GM21825 (cell line): ENCODE measurements around the gene MYO18B.

ENCODE experiments used
- ATAC-seq: cut with Tn5 transposase; IDR thresholded peaks from one replicate; pipeline ENCODE4 v1.9.1; 2021; ENCODE audit warnings: mild to moderate bottlenecking, moderate library complexity; ENCODE audit not compliant: unreplicated experiment

Gene MYO18B

DNA sequence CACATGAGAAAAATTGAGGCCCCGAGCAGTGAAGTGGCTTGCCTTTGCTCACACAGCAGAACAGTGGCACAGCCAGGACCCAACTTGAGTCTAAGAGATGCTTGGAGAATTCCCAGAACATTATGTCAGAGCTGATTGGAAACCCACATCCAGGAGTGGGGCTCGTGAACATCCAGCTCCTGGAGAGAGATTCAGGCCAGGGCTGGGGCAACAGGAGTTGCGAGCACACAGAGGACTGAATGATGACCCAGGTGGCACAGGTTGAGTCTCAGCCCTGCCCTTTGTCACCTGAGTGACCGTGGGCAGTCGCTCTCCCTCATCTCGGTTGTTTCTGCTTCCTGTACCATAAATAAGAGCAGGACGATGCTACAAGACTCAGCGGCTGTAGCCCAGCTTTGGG, 102.6 kb downstream of the MYO18B start:
- ATAC-seq: no peak

DNA sequence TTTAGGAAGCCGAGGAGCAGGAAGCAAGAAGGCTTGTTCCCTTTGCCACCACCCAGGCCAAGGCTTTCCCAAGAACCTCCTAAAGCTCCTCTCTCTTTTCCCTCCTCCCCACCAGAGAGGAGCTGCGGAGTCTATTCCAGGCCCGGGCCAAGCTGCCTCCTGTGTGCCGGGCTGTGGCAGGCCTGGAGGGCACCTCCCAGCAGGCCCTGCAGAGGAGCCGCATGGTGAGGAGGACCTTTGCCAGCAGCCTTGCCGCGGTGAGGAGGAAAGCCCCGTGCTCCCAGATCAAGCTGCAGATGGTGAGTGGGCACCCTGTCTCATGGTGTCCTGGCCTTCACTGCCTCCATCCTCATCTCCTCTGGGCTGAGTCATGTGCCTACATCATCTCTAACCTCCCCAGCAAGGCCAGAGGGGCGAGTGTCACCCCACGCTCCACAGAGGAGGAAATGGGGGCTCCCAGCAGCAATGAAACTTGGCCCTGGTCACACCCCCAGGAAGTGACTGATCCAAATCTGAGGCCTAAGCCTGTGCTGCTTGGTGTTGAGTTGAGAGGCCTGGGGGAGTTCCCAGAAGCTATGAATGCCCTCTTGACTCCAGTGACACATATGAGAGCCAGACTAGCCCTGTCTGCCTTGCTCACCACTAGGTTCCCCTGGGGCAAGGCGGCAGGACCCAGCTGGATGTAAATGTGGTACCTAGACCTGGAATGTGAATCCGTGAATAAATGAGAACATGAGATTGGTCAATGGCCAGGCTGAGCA, 104.2 kb downstream of the MYO18B start:
- no peak for ATAC-seq

DNA sequence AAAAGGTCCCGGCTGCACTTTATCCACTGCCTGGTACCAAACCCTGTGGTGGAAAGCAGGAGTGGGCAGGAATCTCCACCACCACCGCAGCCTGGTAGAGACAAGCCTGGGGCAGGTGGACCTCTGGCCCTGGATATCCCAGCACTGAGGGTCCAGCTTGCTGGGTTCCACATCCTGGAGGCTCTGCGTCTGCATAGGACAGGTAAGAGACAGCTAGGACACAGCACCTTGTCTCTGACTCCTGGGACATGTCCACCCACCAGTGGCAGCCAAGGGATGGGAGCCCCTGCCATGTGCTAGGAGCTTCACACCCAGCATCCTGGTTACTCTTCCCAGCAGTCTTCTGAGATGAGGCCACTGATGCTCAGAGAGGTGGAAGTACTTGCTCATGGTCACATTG, 105.5 kb downstream of the MYO18B start:
- ATAC-seq: no peak

DNA sequence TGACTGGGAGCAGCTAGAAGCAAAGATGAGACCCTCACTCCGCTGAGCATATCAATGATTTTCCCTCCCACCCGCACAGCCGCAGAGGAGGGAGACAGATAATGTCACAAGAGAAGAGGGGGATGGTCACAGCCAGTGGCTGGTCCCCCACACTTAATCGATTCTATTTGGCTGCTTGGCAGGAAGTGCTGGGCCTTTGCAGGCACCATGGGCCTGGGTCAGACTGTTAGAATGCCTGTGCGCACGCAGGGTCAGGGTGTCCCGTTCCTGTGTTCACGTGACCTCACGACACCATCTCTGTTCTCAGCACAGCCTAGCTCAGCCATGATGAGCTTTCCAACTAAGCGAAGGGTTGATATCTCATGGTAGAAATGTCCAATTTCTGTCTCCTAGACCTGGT, 107.0 kb downstream of the MYO18B start:
- no peak for ATAC-seq

GRCh38 chr22:25849522-25849921, 107.5 kb downstream of the MYO18B start:
- ATAC-seq: no peak

DNA sequence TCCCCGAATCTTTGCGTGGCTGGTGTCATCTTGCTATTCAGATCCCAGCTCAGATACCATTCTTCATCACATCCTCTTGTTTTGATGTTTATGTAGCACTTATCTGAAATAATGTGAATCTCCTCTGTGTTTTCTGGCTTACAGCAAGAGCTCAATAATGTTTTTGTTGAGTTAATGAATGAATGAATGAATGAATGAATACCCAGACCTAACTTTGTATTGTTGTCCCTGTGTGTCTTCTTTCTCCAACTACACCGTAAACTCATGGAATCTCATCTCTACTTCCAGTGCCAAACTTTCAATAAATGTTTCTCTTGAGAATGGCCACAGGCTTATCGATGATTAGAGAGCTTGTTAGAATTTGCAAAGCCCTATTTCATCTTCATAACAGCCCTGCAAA, 110.2 kb downstream of the MYO18B start:
- ATAC-seq: no peak

GRCh38 chr22:25853078-25853477, 111.1 kb downstream of the MYO18B start:
- ATAC-seq: no peak

- no peak for ATAC-seq
Observed at GRCh38 chr22:25853501-25854284, 111.7 kb downstream of the MYO18B start.

GRCh38 chr22:25869771-25870170, 127.8 kb downstream of the MYO18B start:
- ATAC-seq: no peak

GRCh38 chr22:25874327-25874726, 132.3 kb downstream of the MYO18B start:
- no peak for ATAC-seq

DNA sequence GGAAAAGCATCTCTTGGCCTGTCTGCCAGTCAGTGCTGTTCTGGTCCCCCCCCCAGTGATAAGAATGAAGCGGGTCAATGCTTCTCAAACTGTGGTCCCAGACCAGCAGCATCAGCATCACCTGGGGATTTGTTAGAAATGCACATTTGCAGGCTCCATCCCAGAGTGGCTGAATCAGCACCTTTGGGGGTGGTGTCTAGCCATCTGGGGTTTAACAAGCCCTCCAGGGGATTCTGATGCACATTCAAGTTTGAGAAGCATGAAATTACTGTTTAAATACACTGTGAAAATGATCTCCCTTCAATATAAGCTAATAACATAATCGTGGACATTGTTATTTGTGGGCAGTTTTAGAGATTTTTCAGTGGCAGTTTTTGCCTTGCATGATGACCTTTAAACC, 133.5 kb downstream of the MYO18B start:
- ATAC-seq: no peak

- ATAC-seq: no peak
Observed at GRCh38 chr22:25876871-25877270, 134.9 kb downstream of the MYO18B start.

GRCh38 chr22:25878933-25879332, 136.9 kb downstream of the MYO18B start:
- ATAC-seq: no peak

DNA sequence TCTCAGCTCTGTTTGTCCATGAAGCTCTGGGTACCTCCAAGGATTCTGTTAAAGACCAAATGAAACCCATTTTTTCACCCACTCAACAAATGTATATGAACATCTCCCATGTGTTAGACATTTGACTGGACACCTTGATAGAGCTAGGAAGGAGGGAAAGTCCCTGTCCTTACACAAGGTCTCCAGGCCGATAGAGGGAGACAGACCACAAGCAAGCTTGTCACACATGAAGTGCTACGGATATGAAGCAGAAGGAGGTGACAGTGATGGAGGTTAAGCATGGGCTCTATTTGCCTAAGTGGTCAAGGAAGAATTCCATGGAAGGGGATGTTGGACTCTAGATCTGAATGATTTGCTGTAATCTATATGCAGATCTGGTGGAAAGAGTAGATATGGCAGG, 138.5 kb downstream of the MYO18B start:
- ATAC-seq: no peak

DNA sequence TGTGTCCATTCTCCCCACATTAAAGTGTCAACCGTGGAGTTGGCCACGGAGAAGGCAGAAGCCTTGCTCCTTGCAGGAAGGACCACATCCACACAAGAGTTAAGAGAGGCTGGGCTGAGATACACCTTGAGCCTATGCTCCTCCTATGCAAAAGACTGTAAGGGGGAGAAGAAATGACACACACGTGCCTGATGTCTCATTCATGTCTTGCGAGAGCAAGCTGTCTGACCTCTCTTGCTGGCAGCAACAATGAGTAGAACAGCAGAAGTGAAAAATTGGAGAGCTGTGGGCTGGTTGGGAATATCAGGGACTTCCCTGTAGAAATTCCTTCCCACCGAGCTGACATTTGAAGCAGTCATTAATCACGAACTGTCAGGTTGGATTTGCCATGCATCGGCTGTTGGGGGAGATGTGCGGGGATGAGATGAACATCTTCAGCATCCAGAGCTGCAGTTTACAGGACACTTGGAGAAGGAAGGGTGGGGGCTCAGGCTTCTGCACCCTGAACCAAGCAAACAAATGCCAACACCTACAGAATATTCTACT, 139.3 kb downstream of the MYO18B start:
- no peak for ATAC-seq

GRCh38 chr22:25882360-25882759, 140.4 kb downstream of the MYO18B start:
- ATAC-seq: no peak

- no peak for ATAC-seq
Observed at GRCh38 chr22:25883482-25884033, 141.6 kb downstream of the MYO18B start.

DNA sequence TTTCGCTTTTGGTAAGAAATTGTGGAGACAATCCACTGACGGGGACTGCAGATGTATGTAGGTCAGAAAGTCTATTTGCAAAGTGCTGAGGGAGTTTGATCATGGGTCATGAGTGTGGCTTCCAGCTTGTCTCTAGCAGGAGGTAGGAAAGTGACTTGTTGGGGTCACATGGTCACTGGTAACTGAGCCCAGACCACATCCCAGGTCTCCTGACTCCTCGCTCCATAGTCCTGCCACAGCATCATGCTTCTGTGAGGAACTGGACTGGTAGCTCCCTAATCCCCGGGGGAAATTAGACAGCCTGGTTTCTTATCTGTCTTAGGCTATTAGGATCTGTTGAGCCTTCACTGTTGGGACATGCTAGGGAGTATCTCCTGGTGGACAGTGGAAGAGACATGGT, 142.1 kb downstream of the MYO18B start:
- ATAC-seq: no peak

DNA sequence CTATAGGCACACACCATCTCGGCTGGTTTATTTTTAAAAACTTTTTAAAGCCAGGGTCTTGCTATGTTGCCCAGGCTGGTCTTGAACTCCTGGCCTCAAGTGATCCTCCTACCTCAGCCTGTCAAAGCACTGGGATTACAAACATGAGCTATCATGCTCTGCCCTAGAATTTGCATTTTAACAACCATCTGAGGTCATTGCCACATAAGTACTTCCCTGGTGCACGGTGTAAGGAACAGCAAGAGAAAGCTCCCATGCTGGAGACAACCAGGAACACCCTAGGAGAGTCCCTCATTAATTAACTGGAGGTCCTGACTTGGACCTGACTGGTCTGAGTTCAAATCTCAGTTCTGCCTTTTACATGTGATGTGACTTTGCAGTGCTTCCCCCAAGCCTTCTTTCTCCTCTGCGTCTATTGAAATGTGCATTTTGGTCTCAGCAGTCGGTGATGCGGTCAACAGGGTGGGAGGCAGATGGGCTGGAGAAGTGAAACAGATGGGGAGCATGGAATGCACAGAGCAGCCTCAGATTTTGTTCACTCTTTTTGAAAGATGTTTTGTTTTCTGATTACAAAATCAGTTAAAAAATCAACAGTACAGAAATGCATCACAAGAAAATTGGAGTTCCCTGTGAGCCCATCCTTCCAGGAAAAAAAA, 146.5 kb downstream of the MYO18B start:
- ATAC-seq: no peak

DNA sequence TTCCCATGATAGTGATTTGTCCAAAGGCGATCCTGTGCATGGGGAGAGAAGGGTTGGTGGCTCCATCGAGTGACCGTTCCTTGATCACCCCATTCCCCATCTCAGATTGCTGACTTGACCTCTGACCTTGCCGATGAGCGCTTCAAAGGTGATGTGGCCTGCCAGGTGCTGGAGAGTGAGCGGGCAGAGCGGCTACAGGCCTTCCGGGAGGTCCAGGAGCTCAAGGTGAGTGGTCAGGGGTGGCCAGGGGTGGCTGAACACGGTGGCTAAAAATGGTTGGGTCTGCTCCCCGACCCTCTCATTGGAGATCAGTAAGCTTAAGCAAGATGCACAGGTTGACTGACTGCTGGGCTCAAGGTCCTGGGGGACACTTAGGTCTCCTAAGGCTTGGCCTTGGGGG, 148.7 kb downstream of the MYO18B start:
- no peak for ATAC-seq

DNA sequence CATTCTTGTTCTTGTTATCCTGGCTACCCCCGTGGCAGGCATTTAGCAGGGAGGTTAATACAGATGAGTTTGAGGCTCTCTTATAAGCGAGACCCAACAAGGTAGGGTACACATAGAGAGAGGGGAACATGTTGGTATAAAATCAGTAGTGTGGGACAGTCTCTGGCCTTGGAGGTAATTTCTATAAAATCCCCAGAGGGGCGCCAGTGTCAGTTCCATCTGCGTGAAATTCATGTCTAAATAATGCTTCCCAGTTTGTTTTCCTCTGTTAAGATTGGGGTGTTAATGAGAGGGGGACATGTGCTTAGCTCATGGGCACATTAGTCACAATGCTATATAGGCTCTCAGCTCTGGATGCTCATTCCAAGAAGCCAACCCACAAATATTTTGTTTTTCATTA, 150.7 kb downstream of the MYO18B start:
- ATAC-seq: no peak
